ENCODE measurements around the gene MRPL51. TPM values are rescaled to one million over a fixed set of nuclear protein-coding genes. Genes with fewer than 3 reads are reported as not detected.

MRPL51 gene
- total and polyA plus RNA-seq, 2 experiments from 2014 or later, result 93.9 to 463 TPM

DNA sequence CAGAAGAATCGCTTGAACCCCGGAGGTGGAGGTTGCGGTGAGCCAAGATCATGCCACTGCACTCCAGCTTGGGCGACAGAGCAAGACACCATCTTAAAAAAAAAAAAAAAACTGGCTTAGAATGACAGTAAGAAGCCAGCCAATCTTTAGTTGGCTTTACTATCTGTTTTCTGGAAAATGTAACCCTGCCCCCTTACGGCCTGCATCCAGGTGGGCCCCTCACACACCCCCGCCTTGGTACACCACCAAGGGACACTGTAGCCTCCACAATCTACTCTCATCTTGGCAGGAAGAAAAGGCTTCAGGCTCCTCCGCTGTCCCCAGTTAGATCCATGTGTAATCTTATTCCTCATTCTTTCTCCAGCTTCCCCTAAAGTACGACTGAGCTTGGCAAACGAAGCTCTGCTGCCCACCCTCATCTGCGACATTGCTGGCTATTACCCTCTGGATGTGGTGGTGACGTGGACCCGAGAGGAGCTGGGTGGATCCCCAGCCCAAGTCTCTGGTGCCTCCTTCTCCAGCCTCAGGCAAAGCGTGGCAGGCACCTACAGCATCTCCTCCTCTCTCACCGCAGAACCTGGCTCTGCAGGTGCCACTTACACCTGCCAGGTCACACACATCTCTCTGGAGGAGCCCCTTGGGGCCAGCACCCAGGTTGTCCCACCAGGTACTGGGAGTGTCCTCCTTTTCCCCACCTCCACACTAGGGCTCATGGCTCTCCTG lies 34.6 kb downstream of the MRPL51 start:
- no peaks in the 10 kb centered on the region; the same call in 1 of the 2 replicates for H3K36me3 ChIP-seq (ENCODE audit: insufficient read depth)
- no peaks in the 10 kb centered on the region; the same call in 1 of the 2 replicates for H3K4me1 ChIP-seq (ENCODE audit: insufficient read depth)
- H4K20me1 ChIP-seq (replicated peaks; ENCODE audit: insufficient read depth), result no peaks in the 10 kb centered on the region
- no peaks in the 10 kb centered on the region for H3K9me2 ChIP-seq (ENCODE audit: insufficient read depth)
- no peak overlapping the region for H3K4me3 Mint-ChIP-seq
- no peak overlapping the region for H3K27ac ChIP-seq (ENCODE audit: low read depth)
- H3K27me3 ChIP-seq (ENCODE audit: insufficient read depth), result no peaks in the 10 kb centered on the region
- no peak overlapping the region for H2AFZ ChIP-seq
- TF ChIP-seq STAT1 (IDR thresholded peaks at IDR 0.05; ENCODE audit: unreplicated experiment) (no peak), CREB1 (CRISPR knock-in tag; IDR thresholded peaks at IDR 0.05; ENCODE audit: low read depth) (no peak), NANOG (IDR thresholded peaks at IDR 0.05; ENCODE audit: borderline replicate concordance) (no peak), EZH2phosphoT487 (IDR thresholded peaks at IDR 0.05; ENCODE audit: unreplicated experiment) (no peak), ZNF331 (CRISPR knock-in tag; IDR thresholded peaks at IDR 0.05; ENCODE audit: low read depth) (no peak), JUNB (IDR thresholded peaks at IDR 0.05; ENCODE audit: unreplicated experiment) (no peak), ETS1 (IDR thresholded peaks at IDR 0.05) (no peak), ZNF462 (CRISPR knock-in tag; IDR thresholded peaks at IDR 0.05) (no peak), ZNF114 (CRISPR knock-in tag; IDR thresholded peaks at IDR 0.05) (no peak), POLR2AphosphoS5 (IDR thresholded peaks at IDR 0.05; ENCODE audit: low read depth) (no peak), EZH2 (IDR thresholded peaks at IDR 0.05; ENCODE audit: low read depth, unreplicated experiment) (no peak)
- TF ChIP-seq, protein P1, sequence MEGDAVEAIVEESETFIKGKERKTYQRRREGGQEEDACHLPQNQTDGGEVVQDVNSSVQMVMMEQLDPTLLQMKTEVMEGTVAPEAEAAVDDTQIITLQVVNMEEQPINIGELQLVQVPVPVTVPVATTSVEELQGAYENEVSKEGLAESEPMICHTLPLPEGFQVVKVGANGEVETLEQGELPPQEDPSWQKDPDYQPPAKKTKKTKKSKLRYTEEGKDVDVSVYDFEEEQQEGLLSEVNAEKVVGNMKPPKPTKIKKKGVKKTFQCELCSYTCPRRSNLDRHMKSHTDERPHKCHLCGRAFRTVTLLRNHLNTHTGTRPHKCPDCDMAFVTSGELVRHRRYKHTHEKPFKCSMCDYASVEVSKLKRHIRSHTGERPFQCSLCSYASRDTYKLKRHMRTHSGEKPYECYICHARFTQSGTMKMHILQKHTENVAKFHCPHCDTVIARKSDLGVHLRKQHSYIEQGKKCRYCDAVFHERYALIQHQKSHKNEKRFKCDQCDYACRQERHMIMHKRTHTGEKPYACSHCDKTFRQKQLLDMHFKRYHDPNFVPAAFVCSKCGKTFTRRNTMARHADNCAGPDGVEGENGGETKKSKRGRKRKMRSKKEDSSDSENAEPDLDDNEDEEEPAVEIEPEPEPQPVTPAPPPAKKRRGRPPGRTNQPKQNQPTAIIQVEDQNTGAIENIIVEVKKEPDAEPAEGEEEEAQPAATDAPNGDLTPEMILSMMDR (conservative IDR thresholded peaks at IDR 0.05; ENCODE audit: low read depth in 2 of 2), result no peak
- TF ChIP-seq, protein P2, sequence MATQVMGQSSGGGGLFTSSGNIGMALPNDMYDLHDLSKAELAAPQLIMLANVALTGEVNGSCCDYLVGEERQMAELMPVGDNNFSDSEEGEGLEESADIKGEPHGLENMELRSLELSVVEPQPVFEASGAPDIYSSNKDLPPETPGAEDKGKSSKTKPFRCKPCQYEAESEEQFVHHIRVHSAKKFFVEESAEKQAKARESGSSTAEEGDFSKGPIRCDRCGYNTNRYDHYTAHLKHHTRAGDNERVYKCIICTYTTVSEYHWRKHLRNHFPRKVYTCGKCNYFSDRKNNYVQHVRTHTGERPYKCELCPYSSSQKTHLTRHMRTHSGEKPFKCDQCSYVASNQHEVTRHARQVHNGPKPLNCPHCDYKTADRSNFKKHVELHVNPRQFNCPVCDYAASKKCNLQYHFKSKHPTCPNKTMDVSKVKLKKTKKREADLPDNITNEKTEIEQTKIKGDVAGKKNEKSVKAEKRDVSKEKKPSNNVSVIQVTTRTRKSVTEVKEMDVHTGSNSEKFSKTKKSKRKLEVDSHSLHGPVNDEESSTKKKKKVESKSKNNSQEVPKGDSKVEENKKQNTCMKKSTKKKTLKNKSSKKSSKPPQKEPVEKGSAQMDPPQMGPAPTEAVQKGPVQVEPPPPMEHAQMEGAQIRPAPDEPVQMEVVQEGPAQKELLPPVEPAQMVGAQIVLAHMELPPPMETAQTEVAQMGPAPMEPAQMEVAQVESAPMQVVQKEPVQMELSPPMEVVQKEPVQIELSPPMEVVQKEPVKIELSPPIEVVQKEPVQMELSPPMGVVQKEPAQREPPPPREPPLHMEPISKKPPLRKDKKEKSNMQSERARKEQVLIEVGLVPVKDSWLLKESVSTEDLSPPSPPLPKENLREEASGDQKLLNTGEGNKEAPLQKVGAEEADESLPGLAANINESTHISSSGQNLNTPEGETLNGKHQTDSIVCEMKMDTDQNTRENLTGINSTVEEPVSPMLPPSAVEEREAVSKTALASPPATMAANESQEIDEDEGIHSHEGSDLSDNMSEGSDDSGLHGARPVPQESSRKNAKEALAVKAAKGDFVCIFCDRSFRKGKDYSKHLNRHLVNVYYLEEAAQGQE (IDR thresholded peaks at IDR 0.05; ENCODE audit: unreplicated experiment), result no peak
- H3K36me3 Mint-ChIP-seq (ENCODE audit: low read depth), result peaks cover 32% of the 10 kb centered on the region
- peaks cover 2% of the 10 kb centered on the region for H3K4me1 Mint-ChIP-seq
- no peak overlapping the region for H3K4me2 ChIP-seq
- DNase-seq (ENCODE audit: low spot score) (no peak), ATAC-seq (no peak)
- peaks cover 8% of the 10 kb centered on the region for H3K27me3 Mint-ChIP-seq (ENCODE audit: insufficient read depth, low read depth, poor library complexity)
- H3K9me3 Mint-ChIP-seq, result no peaks in the 10 kb centered on the region
- no peak overlapping the region for H3K4me3 ChIP-seq
- no peak overlapping the region for H3K27ac Mint-ChIP-seq
- H3K79me2 ChIP-seq (replicated peaks; ENCODE audit: insufficient read depth), result no peaks in the 10 kb centered on the region
- no peaks in the 10 kb centered on the region for H3F3A ChIP-seq (replicated peaks; ENCODE audit: low read depth)
